ENCODE measurements around the gene PTPN13. TPM values are rescaled to one million over a fixed set of nuclear protein-coding genes. Genes with fewer than 3 reads are reported as not detected.
A peak's percentile ranks its signal among the peaks of the same experiment; 100 is the strongest.

PTPN13 gene, protein sequence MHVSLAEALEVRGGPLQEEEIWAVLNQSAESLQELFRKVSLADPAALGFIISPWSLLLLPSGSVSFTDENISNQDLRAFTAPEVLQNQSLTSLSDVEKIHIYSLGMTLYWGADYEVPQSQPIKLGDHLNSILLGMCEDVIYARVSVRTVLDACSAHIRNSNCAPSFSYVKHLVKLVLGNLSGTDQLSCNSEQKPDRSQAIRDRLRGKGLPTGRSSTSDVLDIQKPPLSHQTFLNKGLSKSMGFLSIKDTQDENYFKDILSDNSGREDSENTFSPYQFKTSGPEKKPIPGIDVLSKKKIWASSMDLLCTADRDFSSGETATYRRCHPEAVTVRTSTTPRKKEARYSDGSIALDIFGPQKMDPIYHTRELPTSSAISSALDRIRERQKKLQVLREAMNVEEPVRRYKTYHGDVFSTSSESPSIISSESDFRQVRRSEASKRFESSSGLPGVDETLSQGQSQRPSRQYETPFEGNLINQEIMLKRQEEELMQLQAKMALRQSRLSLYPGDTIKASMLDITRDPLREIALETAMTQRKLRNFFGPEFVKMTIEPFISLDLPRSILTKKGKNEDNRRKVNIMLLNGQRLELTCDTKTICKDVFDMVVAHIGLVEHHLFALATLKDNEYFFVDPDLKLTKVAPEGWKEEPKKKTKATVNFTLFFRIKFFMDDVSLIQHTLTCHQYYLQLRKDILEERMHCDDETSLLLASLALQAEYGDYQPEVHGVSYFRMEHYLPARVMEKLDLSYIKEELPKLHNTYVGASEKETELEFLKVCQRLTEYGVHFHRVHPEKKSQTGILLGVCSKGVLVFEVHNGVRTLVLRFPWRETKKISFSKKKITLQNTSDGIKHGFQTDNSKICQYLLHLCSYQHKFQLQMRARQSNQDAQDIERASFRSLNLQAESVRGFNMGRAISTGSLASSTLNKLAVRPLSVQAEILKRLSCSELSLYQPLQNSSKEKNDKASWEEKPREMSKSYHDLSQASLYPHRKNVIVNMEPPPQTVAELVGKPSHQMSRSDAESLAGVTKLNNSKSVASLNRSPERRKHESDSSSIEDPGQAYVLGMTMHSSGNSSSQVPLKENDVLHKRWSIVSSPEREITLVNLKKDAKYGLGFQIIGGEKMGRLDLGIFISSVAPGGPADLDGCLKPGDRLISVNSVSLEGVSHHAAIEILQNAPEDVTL (N-terminal part only)
- total RNA-seq, result 32.9 to 38.9 TPM (median 38.0 TPM) in 3 replicates
- long read RNA-seq, full-length matches to known transcripts, result 5 of 16 reads
- long read RNA-seq, partial matches to known transcripts, result 4 of 16 reads
- long read RNA-seq, other reads (novel, unspliced or antisense), result 7 of 16 reads

DNA sequence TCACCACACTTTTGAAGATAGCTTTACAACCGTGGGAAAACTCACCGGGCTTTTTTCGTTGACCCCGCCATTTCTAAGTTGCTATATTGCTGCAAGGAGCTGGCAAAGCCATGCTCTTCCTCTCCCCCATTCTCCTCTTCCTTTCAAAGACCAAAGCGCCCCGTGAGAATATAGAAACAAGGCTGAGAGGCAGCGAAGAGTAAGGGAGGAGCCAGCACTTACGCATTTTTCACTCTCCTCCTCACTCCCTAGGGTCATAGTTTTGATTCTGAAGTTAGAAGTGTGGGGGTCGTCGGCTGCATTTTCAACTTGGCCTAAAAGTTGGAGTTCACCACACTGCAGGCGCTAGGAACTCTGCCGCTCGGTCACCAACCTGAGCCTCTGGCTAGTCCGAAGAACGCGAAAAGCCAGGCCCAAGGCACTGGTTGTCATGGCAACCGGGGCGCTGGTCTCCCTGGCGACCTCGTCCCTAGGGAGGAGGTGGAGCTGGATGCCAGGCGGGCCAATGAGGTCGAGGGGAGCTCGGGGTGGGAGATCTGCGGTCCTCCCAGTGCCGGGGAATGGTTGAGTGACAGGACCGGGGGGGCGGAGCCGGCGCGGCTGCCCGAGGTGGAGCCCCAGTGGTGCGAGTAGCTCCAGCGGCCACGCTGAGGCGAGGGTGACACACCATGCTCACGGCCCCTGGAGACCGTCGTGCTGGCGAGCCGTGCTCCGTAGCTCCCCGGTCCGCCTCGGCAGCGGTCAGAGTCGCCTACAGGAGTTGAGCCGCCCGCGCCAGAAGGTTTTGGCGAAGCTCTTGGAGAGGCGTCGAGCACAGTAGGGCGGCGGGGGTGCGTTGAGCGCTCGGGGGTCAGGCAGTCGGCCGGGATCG is at the start of gene PTPN13:
Gene PTPN13, plus strand, starts transcription at position 628 of the 871 bp plus-strand sequence. CDS start 40,942 bp downstream, outside the sequence.
- no peaks in the 10 kb centered on the region for H3K27me3 Mint-ChIP-seq (ENCODE audit: low read depth)
- TF ChIP-seq, protein P1, sequence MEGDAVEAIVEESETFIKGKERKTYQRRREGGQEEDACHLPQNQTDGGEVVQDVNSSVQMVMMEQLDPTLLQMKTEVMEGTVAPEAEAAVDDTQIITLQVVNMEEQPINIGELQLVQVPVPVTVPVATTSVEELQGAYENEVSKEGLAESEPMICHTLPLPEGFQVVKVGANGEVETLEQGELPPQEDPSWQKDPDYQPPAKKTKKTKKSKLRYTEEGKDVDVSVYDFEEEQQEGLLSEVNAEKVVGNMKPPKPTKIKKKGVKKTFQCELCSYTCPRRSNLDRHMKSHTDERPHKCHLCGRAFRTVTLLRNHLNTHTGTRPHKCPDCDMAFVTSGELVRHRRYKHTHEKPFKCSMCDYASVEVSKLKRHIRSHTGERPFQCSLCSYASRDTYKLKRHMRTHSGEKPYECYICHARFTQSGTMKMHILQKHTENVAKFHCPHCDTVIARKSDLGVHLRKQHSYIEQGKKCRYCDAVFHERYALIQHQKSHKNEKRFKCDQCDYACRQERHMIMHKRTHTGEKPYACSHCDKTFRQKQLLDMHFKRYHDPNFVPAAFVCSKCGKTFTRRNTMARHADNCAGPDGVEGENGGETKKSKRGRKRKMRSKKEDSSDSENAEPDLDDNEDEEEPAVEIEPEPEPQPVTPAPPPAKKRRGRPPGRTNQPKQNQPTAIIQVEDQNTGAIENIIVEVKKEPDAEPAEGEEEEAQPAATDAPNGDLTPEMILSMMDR (IDR thresholded peaks at IDR 0.05), result no peak
- DNase-seq (ENCODE audit: low spot score), result peak; percentile 98
- no peaks in the 10 kb centered on the region for H3K36me3 Mint-ChIP-seq (ENCODE audit: low read depth)
- H3K27ac Mint-ChIP-seq (ENCODE audit: unreplicated experiment), result peak within 1 kb of the TSS; percentile 97
- no peaks in the 10 kb centered on the region for H3K9me3 Mint-ChIP-seq (ENCODE audit: low read depth)
- peak within 1 kb of the TSS; percentile 86 for H3K4me3 Mint-ChIP-seq (ENCODE audit: unreplicated experiment)
- peaks cover 47% of the 10 kb centered on the region for H3K4me1 Mint-ChIP-seq (ENCODE audit: low read depth)

- Mint-ChIP-seq H3K4me1 (ENCODE audit: low read depth) (peaks cover 10% of the 10 kb centered on the region), H3K4me3 (ENCODE audit: unreplicated experiment) (no peak overlapping the region), H3K27ac (ENCODE audit: unreplicated experiment) (no peak overlapping the region), H3K27me3 (ENCODE audit: low read depth) (no peaks in the 10 kb centered on the region), H3K36me3 (ENCODE audit: low read depth) (no peaks in the 10 kb centered on the region), H3K9me3 (ENCODE audit: low read depth) (no peaks in the 10 kb centered on the region)
- TF ChIP-seq, protein P1 (IDR thresholded peaks at IDR 0.05), result no peak
- no peak for DNase-seq (ENCODE audit: low spot score)
Observed at GRCh38 chr4:86547140-86547539, 47.0 kb upstream of the PTPN13 start.

DNA sequence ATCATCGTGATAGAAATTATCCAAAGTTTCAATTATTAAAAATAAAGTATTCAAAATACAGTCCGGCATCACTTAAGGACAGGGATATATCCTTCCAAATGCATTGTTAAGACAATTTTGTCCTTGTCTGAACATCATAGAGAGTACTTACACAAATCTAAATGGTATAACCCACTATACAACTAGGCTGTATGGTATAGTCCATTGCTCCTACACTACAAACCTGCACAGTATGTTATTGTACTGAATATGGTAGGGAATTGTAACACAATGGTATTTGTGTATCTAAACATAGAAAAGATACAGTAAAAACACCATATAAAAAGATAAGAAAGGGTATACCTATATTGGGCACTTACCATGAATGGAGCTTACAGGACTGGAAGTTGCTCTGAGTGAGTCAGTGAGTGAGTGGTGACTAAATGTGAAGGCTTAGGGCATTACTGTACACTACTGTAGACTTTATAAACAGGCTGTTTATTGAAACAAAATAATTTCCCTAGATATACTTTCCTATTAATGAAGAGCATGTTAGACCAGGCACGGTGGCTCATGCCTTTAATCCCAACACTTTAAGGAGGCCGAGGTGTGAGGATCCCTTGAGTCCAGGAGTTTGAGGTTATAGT is 44.8 kb upstream of the PTPN13 start:
- Mint-ChIP-seq H3K36me3 (ENCODE audit: low read depth) (no peaks in the 10 kb centered on the region), H3K4me1 (ENCODE audit: low read depth) (no peaks in the 10 kb centered on the region), H3K9me3 (ENCODE audit: low read depth) (no peaks in the 10 kb centered on the region), H3K4me3 (ENCODE audit: unreplicated experiment) (no peak overlapping the region), H3K27me3 (ENCODE audit: low read depth) (no peaks in the 10 kb centered on the region), H3K27ac (ENCODE audit: unreplicated experiment) (no peak overlapping the region)
- DNase-seq (ENCODE audit: low spot score), result no peak
- TF ChIP-seq, protein P1 (IDR thresholded peaks at IDR 0.05), result no peak

GRCh38 chr4:86551387-86551786 is 42.7 kb upstream of the PTPN13 start:
- Mint-ChIP-seq H3K27ac (ENCODE audit: unreplicated experiment) (no peak overlapping the region), H3K27me3 (ENCODE audit: low read depth) (no peaks in the 10 kb centered on the region), H3K4me3 (ENCODE audit: unreplicated experiment) (no peak overlapping the region)

More at GRCh38 chr4:86551387-86551786, 42.7 kb upstream of the PTPN13 start:
- Mint-ChIP-seq H3K4me1 (ENCODE audit: low read depth) (peaks cover 8% of the 10 kb centered on the region), H3K9me3 (ENCODE audit: low read depth) (no peaks in the 10 kb centered on the region), H3K36me3 (ENCODE audit: low read depth) (no peaks in the 10 kb centered on the region)
- no peak for DNase-seq (ENCODE audit: low spot score)
- TF ChIP-seq, protein P1 (IDR thresholded peaks at IDR 0.05), result no peak
